22Rv1 (cell line): ENCODE results near the gene BRME1.

Experiments used
- ZFX ChIP-seq: fragments of 450-650 bp; IDR thresholded peaks from 2 replicates; pipeline ENCODE4 v1.6.1; 2017; ENCODE audit warnings: antibody characterized with exemption, borderline replicate concordance
- TF ChIP-seq, protein P1 (sequence below): fragments of 450-650 bp; IDR thresholded peaks from 2 replicates; pipeline ENCODE4 v1.5.1; 2017; ENCODE audit warnings: mild to moderate bottlenecking

DNA sequence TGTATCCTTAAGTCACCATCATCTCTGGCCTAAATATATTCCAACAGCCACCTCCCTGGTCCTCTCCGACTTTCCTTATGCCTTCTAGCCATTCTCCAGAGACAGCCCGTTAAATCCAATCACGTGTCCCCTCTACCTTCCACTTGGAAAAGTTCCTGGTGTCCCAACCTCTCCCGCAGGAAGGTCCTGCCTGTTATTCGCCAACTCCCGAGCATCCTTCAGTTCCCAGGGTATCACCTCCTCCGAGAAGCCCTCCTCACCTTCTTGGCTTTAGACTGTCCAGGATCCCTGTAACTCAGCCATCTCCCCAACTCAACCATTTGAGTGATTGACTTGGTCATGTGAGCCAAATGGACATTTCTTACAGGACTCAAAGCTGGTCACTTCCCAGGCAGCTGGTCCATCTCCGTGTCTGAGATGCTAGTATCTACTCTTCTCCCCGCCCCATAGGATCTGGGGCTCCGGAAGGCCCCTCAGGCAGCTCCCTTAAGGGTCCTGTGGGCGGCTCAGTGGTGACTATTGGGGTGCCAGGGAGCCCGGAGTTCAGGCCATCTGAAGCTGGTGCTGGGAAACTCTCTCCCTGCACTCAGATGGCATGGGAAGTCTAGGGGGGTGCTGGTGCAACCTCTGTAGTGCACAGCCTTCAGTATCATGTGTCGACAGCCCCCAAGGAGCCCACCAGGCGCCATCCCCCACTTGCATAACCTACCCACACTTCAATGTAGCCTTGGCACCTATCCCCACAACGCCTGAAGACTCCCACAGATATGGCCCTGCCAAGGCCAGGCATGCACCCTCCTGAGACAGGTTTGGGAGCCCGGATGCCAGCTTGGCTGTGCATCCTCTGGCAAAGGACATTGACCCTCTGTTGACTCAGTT lies 56.9 kb downstream of the BRME1 start:
- TF ChIP-seq, protein P1, sequence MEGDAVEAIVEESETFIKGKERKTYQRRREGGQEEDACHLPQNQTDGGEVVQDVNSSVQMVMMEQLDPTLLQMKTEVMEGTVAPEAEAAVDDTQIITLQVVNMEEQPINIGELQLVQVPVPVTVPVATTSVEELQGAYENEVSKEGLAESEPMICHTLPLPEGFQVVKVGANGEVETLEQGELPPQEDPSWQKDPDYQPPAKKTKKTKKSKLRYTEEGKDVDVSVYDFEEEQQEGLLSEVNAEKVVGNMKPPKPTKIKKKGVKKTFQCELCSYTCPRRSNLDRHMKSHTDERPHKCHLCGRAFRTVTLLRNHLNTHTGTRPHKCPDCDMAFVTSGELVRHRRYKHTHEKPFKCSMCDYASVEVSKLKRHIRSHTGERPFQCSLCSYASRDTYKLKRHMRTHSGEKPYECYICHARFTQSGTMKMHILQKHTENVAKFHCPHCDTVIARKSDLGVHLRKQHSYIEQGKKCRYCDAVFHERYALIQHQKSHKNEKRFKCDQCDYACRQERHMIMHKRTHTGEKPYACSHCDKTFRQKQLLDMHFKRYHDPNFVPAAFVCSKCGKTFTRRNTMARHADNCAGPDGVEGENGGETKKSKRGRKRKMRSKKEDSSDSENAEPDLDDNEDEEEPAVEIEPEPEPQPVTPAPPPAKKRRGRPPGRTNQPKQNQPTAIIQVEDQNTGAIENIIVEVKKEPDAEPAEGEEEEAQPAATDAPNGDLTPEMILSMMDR: no peak
- TF ChIP-seq ZFX: no peak
